IPS-18a (cell line): ENCODE data around the gene PLXNA1.

ENCODE experiments used
- H3K27ac ChIP-seq: one replicate; pipeline ENCODE4 v1.5.1; 2013; ENCODE audit warnings: low read length
- H3K27me3 ChIP-seq: one replicate; pipeline ENCODE4 v1.6.1; 2013; ENCODE audit warnings: mild to moderate bottlenecking, low read length; ENCODE audit not compliant: control insufficient read depth, insufficient read depth
- H3K36me3 ChIP-seq: one replicate; pipeline ENCODE4 v1.6.1; 2013; ENCODE audit warnings: low read depth, low read length; ENCODE audit not compliant: control insufficient read depth
- H3K4me1 ChIP-seq: one replicate; pipeline ENCODE4 v1.6.1; 2013; ENCODE audit warnings: low read depth, low read length; ENCODE audit not compliant: control insufficient read depth
- H3K4me3 ChIP-seq: one replicate; pipeline ENCODE4 v1.5.1; 2013; ENCODE audit warnings: low read length
- H3K9ac ChIP-seq: one replicate; pipeline ENCODE4 v1.6.1; 2013; ENCODE audit warnings: mild to moderate bottlenecking, low read length, moderate library complexity
- H3K9me3 ChIP-seq: one replicate; pipeline ENCODE4 v1.6.1; 2013; ENCODE audit warnings: low read depth, low read length; ENCODE audit not compliant: control insufficient read depth

Gene PLXNA1

GRCh38 chr3:127000761-127001160 lies 17.8 kb downstream of the PLXNA1 start:
- Histone ChIP-seq H3K27me3 (no peaks in the 10 kb centered on the region), H3K27ac (no peak overlapping the region), H3K36me3 (peaks cover 6% of the 10 kb centered on the region), H3K4me3 (no peak overlapping the region), H3K9me3 (no peaks in the 10 kb centered on the region), H3K9ac (no peak overlapping the region), H3K4me1 (peaks cover 18% of the 10 kb centered on the region)

GRCh38 chr3:127001486-127002194 lies 18.7 kb downstream of the PLXNA1 start:
- no peak overlapping the region for H3K27ac ChIP-seq
- peaks cover 18% of the 10 kb centered on the region for H3K4me1 ChIP-seq
- H3K9ac ChIP-seq = no peak overlapping the region
- no peak overlapping the region for H3K4me3 ChIP-seq
- no peaks in the 10 kb centered on the region for H3K9me3 ChIP-seq
- H3K36me3 ChIP-seq = peaks cover 7% of the 10 kb centered on the region
- H3K27me3 ChIP-seq = no peaks in the 10 kb centered on the region

GRCh38 chr3:127002195-127003174 lies 19.6 kb downstream of the PLXNA1 start:
- peaks cover 18% of the 10 kb centered on the region for H3K4me1 ChIP-seq
- H3K9me3 ChIP-seq = no peaks in the 10 kb centered on the region
- H3K4me3 ChIP-seq = no peak overlapping the region
- H3K36me3 ChIP-seq = peaks cover 6% of the 10 kb centered on the region
- H3K9ac ChIP-seq = no peak overlapping the region
- H3K27ac ChIP-seq = no peak overlapping the region
- H3K27me3 ChIP-seq = no peaks in the 10 kb centered on the region

- no peak overlapping the region for H3K27ac ChIP-seq
- H3K36me3 ChIP-seq = peaks cover 6% of the 10 kb centered on the region
- no peaks in the 10 kb centered on the region for H3K9me3 ChIP-seq
- H3K9ac ChIP-seq = no peak overlapping the region
- H3K4me3 ChIP-seq = no peak overlapping the region
- peaks cover 18% of the 10 kb centered on the region for H3K4me1 ChIP-seq
- H3K27me3 ChIP-seq = no peaks in the 10 kb centered on the region
Observed at GRCh38 chr3:127003175-127003555, 20.2 kb downstream of the PLXNA1 start.

GRCh38 chr3:127003601-127004280 lies 20.8 kb downstream of the PLXNA1 start:
- Histone ChIP-seq H3K4me3 (no peak overlapping the region), H3K27me3 (no peaks in the 10 kb centered on the region), H3K27ac (no peak overlapping the region), H3K36me3 (peaks cover 6% of the 10 kb centered on the region), H3K4me1 (peaks cover 18% of the 10 kb centered on the region), H3K9ac (no peak overlapping the region), H3K9me3 (no peaks in the 10 kb centered on the region)

GRCh38 chr3:127004641-127005397 lies 21.9 kb downstream of the PLXNA1 start:
- Histone ChIP-seq H3K4me3 (no peak overlapping the region), H3K27me3 (no peaks in the 10 kb centered on the region), H3K27ac (no peak overlapping the region), H3K9ac (no peak overlapping the region), H3K4me1 (peaks cover 18% of the 10 kb centered on the region), H3K36me3 (peaks cover 6% of the 10 kb centered on the region), H3K9me3 (no peaks in the 10 kb centered on the region)

GRCh38 chr3:127005864-127006500 lies 23.1 kb downstream of the PLXNA1 start:
- peaks cover 6% of the 10 kb centered on the region for H3K36me3 ChIP-seq
- no peaks in the 10 kb centered on the region for H3K27me3 ChIP-seq
- H3K9me3 ChIP-seq = no peaks in the 10 kb centered on the region
- no peak overlapping the region for H3K27ac ChIP-seq
- H3K4me3 ChIP-seq = no peak overlapping the region
- peaks cover 18% of the 10 kb centered on the region for H3K4me1 ChIP-seq
- H3K9ac ChIP-seq = no peak overlapping the region

GRCh38 chr3:127006781-127007436 lies 24.0 kb downstream of the PLXNA1 start:
- Histone ChIP-seq H3K9me3 (no peaks in the 10 kb centered on the region), H3K4me1 (peaks cover 9% of the 10 kb centered on the region), H3K9ac (no peak overlapping the region), H3K4me3 (no peak overlapping the region), H3K36me3 (peaks cover 9% of the 10 kb centered on the region), H3K27ac (no peak overlapping the region), H3K27me3 (no peaks in the 10 kb centered on the region)

GRCh38 chr3:127008236-127008635 lies 25.3 kb downstream of the PLXNA1 start:
- no peak overlapping the region for H3K9ac ChIP-seq
- no peaks in the 10 kb centered on the region for H3K4me1 ChIP-seq
- no peak overlapping the region for H3K27ac ChIP-seq

GRCh38 chr3:127009531-127009930 lies 26.6 kb downstream of the PLXNA1 start:
- no peak overlapping the region for H3K9ac ChIP-seq
- no peaks in the 10 kb centered on the region for H3K27me3 ChIP-seq
- no peak overlapping the region for H3K4me3 ChIP-seq
- H3K4me1 ChIP-seq = no peaks in the 10 kb centered on the region
- H3K9me3 ChIP-seq = no peaks in the 10 kb centered on the region
- H3K27ac ChIP-seq = no peak overlapping the region
- H3K36me3 ChIP-seq = peaks cover 14% of the 10 kb centered on the region

More at GRCh38 chr3:127008236-127008635, 25.3 kb downstream of the PLXNA1 start:
- H3K36me3 ChIP-seq = peaks cover 14% of the 10 kb centered on the region
- no peaks in the 10 kb centered on the region for H3K27me3 ChIP-seq
- no peak overlapping the region for H3K4me3 ChIP-seq
- no peaks in the 10 kb centered on the region for H3K9me3 ChIP-seq
